AG09319 (cell line): ENCODE results near the gene TAS2R60.
"Not testable (repeated sequence)": the region's sequence is repeated elsewhere in the genome, so short reads cannot be mapped to it uniquely, and the experiment has no call there.

Experiments used
- DNase-seq: peaks from one replicate; pipeline ENCODE4 v3.0.0-alpha.2; 2010; ENCODE audit warnings: low read depth; ENCODE audit errors: extremely low read depth
- CTCF ChIP-seq: IDR thresholded peaks from 2 replicates; pipeline ENCODE4 v1.5.1; 2011; ENCODE audit warnings: low read depth, mild to moderate bottlenecking, inconsistent platforms, low read length, moderate library complexity

Gene TAS2R60

DNA sequence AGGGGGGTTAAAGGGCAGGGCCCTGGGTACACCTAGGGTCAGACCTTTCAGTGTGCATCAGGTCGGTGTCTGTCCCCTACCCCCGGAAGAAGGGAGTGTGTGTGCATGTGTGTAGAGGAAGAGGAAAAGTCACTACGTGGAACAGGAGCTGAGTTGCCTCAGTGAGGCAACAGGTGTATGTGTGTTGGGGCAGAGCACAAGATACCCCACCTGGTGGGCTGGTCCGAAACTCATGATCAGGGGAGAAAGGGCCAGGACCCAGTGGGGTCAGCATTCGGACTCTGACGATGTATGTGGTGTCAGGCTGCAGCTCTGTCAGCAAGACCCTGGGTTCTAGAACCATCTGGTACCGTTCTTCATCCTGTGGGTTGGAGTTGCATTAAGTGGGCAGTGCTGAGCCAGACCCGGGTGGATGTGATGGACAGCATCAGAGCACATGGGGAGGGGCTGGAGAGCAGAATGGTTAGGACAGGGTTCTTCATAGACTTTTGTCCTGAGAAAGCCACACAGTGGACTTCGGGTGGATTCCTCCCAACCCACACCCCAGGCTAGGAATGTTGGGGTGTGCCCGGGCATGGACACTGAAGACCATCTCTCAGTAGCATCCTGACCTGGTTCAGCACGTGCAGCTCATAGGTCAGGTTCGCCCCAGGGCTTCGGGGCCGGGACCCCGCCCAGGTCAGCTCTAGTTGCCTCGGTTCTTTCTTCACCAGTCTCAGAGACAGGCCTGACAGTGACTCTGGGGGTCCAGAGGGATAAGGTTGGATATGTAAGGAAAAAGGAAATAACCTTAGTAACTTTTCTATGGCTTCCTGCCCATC lies 45.3 kb upstream of the TAS2R60 start:
- no peak for DNase-seq

GRCh38 chr7:143398616-143399015 lies 44.6 kb upstream of the TAS2R60 start:
- DNase-seq, result no peak
- TF ChIP-seq CTCF, result no peak

More for the DNA sequence above, 45.3 kb upstream of the TAS2R60 start:
- TF ChIP-seq CTCF, result no peak

- no peak for DNase-seq
- no peak for TF ChIP-seq CTCF
Measured at GRCh38 chr7:143399151-143399550, 44.1 kb upstream of the TAS2R60 start.

- no peak for TF ChIP-seq CTCF
- no peak for DNase-seq
Measured at GRCh38 chr7:143399642-143400041, 43.6 kb upstream of the TAS2R60 start.

- no peak for TF ChIP-seq CTCF
Measured at GRCh38 chr7:143401265-143401664, 42.0 kb upstream of the TAS2R60 start.

GRCh38 chr7:143402233-143402632 lies 41.0 kb upstream of the TAS2R60 start:
- DNase-seq, result not testable (repeated sequence)

More at GRCh38 chr7:143401265-143401664, 42.0 kb upstream of the TAS2R60 start:
- no peak for DNase-seq

DNA sequence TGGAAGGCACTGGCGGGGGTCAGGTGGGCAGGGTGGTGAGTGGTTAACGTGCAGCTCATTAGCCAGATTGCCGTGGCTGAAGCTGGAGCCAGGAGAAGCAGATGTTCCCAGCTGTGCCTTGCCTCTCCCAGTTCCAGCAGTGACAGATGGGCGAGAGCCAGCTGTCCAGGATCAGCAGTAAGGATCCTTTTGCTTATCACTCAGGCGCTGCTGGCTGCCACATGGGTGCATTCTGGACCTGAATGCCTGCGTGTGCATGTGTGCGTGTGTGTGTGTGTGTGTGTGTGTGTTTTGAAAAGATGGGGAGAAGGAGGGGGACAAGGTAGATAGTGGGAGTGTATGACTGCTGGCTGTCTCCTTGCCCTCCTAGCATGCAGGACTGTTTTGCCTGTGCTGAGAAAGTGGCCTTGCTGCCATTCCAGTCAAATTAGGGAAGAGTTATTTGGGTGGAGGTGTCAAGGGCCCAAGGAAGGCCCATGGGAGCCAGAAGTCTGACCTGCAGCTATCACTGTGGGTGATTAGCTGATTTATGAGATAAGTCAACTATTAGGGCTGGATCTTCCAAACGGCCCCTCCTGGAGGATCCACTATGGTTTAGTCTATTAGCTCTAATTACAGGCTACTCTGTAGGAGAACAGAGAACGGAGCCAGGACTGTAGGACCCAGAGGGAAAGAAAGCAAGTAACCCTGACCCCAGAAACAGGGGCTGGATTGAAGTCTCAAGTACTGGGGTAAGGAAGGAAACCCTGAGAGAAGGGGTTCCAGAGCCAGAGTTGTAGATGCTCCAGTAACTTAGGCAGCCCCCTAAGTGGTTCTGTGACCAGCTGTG lies 37.9 kb upstream of the TAS2R60 start:
- no peak for TF ChIP-seq CTCF
- DNase-seq, result no peak
